ENCODE measurements around the gene KLHL18. TPM values are rescaled to one million over a fixed set of nuclear protein-coding genes. Genes with fewer than 3 reads are reported as not detected.
A peak's percentile ranks its signal among the peaks of the same experiment; 100 is the strongest.

The KLHL18 gene
- total RNA-seq, 1 donor from 2014 or later: 24.2 TPM

GRCh38 chr3:47365213-47366153 lies 82.7 kb downstream of the KLHL18 start:
- no peak for ATAC-seq

GRCh38 chr3:47366833-47367232 lies 84.1 kb downstream of the KLHL18 start:
- ATAC-seq: no peak

- no peak for ATAC-seq
Measured at GRCh38 chr3:47367631-47368030, 84.9 kb downstream of the KLHL18 start.

- peak; percentile 47 for ATAC-seq
Measured at GRCh38 chr3:47370020-47370419, 87.3 kb downstream of the KLHL18 start.

- peak; percentile 27 for ATAC-seq
Measured at GRCh38 chr3:47370887-47371697, 88.3 kb downstream of the KLHL18 start.

GRCh38 chr3:47374587-47374986 lies 91.8 kb downstream of the KLHL18 start:
- no peak for ATAC-seq

GRCh38 chr3:47376393-47376792 lies 93.6 kb downstream of the KLHL18 start:
- no peak for ATAC-seq

GRCh38 chr3:47377186-47377585 lies 94.4 kb downstream of the KLHL18 start:
- ATAC-seq: no peak

GRCh38 chr3:47378869-47379268 lies 96.1 kb downstream of the KLHL18 start:
- ATAC-seq: no peak

- no peak for ATAC-seq
Measured at GRCh38 chr3:47379411-47379899, 96.7 kb downstream of the KLHL18 start.

- ATAC-seq: peak; percentile 8
Measured at GRCh38 chr3:47380026-47380600, 97.4 kb downstream of the KLHL18 start.

GRCh38 chr3:47380601-47381316 lies 98.0 kb downstream of the KLHL18 start, which contains the start of gene PTPN23:
Gene PTPN23 (plus strand): TSS chr3:47381021. CDS start chr3:47381097, 76 bp downstream.
- peak; percentile 89 for ATAC-seq

GRCh38 chr3:47381317-47382157 lies 98.8 kb downstream of the KLHL18 start:
- ATAC-seq: peak; percentile 84

- ATAC-seq: no peak
Measured at GRCh38 chr3:47384425-47384824, 101.7 kb downstream of the KLHL18 start.

- no peak for ATAC-seq
Measured at GRCh38 chr3:47385007-47385406, 102.3 kb downstream of the KLHL18 start.

- ATAC-seq: no peak
Measured at GRCh38 chr3:47385796-47386195, 103.1 kb downstream of the KLHL18 start.

GRCh38 chr3:47392933-47393332 lies 110.2 kb downstream of the KLHL18 start:
- no peak for ATAC-seq

- ATAC-seq: peak; percentile 50
Measured at GRCh38 chr3:47394140-47394870, 111.6 kb downstream of the KLHL18 start.

- ATAC-seq: peak; percentile 26
Measured at GRCh38 chr3:47394881-47395280, 112.1 kb downstream of the KLHL18 start.
